GM19468 (cell line): ENCODE data around the gene ANKRD33.

Source experiments
- ATAC-seq: cut with Tn5 transposase; IDR thresholded peaks from one replicate; pipeline ENCODE4 v1.9.1; 2021; ENCODE audit warnings: mild to moderate bottlenecking, moderate library complexity, moderate number of reproducible peaks; ENCODE audit not compliant: unreplicated experiment; ENCODE audit errors: extremely low read depth

The ANKRD33 gene

GRCh38 chr12:51897181-51897580 lies 9.3 kb downstream of the ANKRD33 start:
- ATAC-seq: no peak

GRCh38 chr12:51898506-51898905 lies 10.6 kb downstream of the ANKRD33 start:
- ATAC-seq: no peak

- ATAC-seq: no peak
Measured at GRCh38 chr12:51898937-51899336, 11.0 kb downstream of the ANKRD33 start.

- no peak for ATAC-seq
Measured at GRCh38 chr12:51900323-51900889, 12.5 kb downstream of the ANKRD33 start.

GRCh38 chr12:51901121-51901817 lies 13.4 kb downstream of the ANKRD33 start:
- ATAC-seq: no peak

GRCh38 chr12:51901881-51902280 lies 14.0 kb downstream of the ANKRD33 start:
- no peak for ATAC-seq

GRCh38 chr12:51904951-51905470 lies 17.1 kb downstream of the ANKRD33 start:
- no peak for ATAC-seq

- ATAC-seq: no peak
Measured at GRCh38 chr12:51905471-51906429, 17.8 kb downstream of the ANKRD33 start.

- no peak for ATAC-seq
Measured at GRCh38 chr12:51906430-51907082, 18.7 kb downstream of the ANKRD33 start.

GRCh38 chr12:51907083-51907855 lies 19.4 kb downstream of the ANKRD33 start, which contains the start of gene ACVRL1:
Gene ACVRL1, plus strand, starts transcription at chr12:51907504. Its CDS starts 4,971 bp downstream, at chr12:51912475.
- ATAC-seq: no peak

GRCh38 chr12:51907856-51908425 lies 20.0 kb downstream of the ANKRD33 start:
- no peak for ATAC-seq

- ATAC-seq: no peak
Measured at GRCh38 chr12:51908876-51909592, 21.1 kb downstream of the ANKRD33 start.

- ATAC-seq: no peak
Measured at GRCh38 chr12:51910168-51910567, 22.3 kb downstream of the ANKRD33 start.

GRCh38 chr12:51910691-51911090 lies 22.8 kb downstream of the ANKRD33 start:
- no peak for ATAC-seq

GRCh38 chr12:51911307-51911706 lies 23.4 kb downstream of the ANKRD33 start:
- no peak for ATAC-seq

GRCh38 chr12:51911788-51912711 lies 24.1 kb downstream of the ANKRD33 start:
- ATAC-seq: no peak
